Neutrophil (primary cell): ENCODE results near the gene VSIG8.
"Not testable (repeated sequence)": the region's sequence is repeated elsewhere in the genome, so short reads cannot be mapped to it uniquely, and the experiment has no call there.

ENCODE experiments used
- H3K27ac ChIP-seq: fragments of 200-600 bp; sonication (generic); 2 replicates; pipeline ENCODE4 v1.5.1; 2016; ENCODE audit warnings: mild to moderate bottlenecking, moderate library complexity
- H3K27me3 ChIP-seq: fragments of 200-600 bp; sonication (generic); 2 replicates; pipeline ENCODE4 v1.6.0; 2016; ENCODE audit warnings: mild to moderate bottlenecking
- H3K36me3 ChIP-seq: fragments of 200-600 bp; sonication (generic); 2 replicates; pipeline ENCODE4 v1.5.1; 2017
- H3K4me1 ChIP-seq, 2 experiments: fragments of 200-600 bp in 1 of 2; sonication (generic) in 1 of 2; 1 replicate in 1 of 2; 2 replicates in 1 of 2; pipeline versions ENCODE4 v1.5.1 to v1.6.1; 2013 to 2016; ENCODE audit warnings: low read depth in 1 of 2, low read length in 1 of 2, mild to moderate bottlenecking in 1 of 2, moderate library complexity in 1 of 2; ENCODE audit not compliant: control insufficient read depth in 1 of 2, insufficient read depth in 1 of 2
- H3K4me3 ChIP-seq, 2 experiments: fragments of 200-600 bp in 1 of 2; sonication (generic) in 1 of 2; 1 replicate in 1 of 2; 2 replicates in 1 of 2; pipeline ENCODE4 v1.5.1; 2013 to 2016; ENCODE audit warnings: low read depth in 1 of 2, low read length in 1 of 2, mild to moderate bottlenecking in 1 of 2, moderate library complexity in 1 of 2
- H3K9me3 ChIP-seq: fragments of 200-600 bp; sonication (generic); 2 replicates; pipeline ENCODE4 v1.5.1; 2016
- TF ChIP-seq, protein P1 (sequence below): fragments of 200-600 bp; sonication (generic); IDR thresholded peaks from 2 replicates; pipeline ENCODE4 v1.5.1; 2016; ENCODE audit warnings: antibody characterized with exemption

The VSIG8 gene, protein sequence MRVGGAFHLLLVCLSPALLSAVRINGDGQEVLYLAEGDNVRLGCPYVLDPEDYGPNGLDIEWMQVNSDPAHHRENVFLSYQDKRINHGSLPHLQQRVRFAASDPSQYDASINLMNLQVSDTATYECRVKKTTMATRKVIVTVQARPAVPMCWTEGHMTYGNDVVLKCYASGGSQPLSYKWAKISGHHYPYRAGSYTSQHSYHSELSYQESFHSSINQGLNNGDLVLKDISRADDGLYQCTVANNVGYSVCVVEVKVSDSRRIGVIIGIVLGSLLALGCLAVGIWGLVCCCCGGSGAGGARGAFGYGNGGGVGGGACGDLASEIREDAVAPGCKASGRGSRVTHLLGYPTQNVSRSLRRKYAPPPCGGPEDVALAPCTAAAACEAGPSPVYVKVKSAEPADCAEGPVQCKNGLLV

DNA sequence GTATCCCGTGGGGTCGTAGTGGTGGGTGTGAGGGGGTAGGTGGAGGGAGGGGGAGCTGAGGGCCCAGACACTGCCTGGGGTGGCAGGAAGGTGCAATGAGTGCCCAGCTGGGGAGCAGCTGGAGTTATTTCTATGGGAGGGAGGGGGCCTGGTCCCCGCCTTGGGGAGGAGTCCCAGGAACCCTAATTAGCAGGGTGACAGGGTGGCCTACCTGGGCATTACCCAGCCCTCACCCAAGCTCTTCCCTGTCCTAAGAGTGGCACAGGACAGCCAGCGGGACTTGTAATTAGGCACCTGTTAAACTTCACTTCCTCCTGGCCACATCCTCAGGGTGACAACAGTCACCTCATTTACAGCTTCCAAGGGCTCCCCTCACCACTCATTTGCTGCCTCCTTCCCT lies at the start of gene VSIG8:
Gene VSIG8 (minus strand): TSS at position 101 of the 400 bp plus-strand sequence. CDS start 136 bp downstream, outside the sequence.
- TF ChIP-seq, protein P1, sequence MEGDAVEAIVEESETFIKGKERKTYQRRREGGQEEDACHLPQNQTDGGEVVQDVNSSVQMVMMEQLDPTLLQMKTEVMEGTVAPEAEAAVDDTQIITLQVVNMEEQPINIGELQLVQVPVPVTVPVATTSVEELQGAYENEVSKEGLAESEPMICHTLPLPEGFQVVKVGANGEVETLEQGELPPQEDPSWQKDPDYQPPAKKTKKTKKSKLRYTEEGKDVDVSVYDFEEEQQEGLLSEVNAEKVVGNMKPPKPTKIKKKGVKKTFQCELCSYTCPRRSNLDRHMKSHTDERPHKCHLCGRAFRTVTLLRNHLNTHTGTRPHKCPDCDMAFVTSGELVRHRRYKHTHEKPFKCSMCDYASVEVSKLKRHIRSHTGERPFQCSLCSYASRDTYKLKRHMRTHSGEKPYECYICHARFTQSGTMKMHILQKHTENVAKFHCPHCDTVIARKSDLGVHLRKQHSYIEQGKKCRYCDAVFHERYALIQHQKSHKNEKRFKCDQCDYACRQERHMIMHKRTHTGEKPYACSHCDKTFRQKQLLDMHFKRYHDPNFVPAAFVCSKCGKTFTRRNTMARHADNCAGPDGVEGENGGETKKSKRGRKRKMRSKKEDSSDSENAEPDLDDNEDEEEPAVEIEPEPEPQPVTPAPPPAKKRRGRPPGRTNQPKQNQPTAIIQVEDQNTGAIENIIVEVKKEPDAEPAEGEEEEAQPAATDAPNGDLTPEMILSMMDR: no peak
- H3K4me1 ChIP-seq: no peaks in the 10 kb centered on the region
- H3K27ac ChIP-seq: no peak within 1 kb of the TSS
- no peaks in the 10 kb centered on the region for H3K9me3 ChIP-seq
- peaks cover 5% of the 10 kb centered on the region for H3K27me3 ChIP-seq
- no peak within 1 kb of the TSS for H3K4me3 ChIP-seq
- no peaks in the 10 kb centered on the region for H3K36me3 ChIP-seq

DNA sequence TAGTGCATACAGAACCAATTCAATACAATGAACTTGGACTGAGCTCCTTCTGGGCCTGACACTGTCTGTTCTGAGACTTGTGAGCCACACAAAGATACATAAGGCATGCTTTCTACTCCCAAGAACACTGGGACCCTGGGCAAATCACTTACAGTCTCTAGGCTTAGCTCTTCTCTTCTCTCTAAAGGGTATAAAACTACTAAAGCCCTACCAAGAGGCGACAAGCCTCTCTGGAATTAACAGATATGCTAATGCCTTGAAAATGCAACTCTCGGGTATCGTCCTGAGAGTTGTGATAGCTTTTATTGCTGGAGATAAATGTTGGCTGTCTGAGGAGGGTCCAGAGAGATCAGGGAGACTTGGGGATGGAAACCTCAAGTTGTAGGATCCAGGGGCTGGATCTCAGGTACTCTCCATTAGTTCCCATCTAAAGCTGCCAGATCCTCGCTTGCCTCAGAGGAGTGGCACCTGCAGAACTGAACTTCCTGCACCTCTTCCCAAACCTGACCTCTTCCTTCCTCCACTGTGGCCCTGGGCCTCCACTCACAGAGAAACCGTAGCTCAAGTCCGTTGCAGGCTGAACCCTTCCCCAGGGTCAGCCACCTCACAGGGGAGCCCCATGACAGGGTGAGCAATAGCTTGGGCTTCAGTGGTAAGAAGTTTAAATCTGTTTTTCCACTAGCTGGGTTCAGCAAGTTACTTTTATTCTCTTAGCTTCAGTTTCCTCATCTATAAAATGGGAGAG lies 49.0 kb upstream of the VSIG8 start:
- Histone ChIP-seq H3K4me3 (peak overlapping the region; percentile 34 to 40), H3K36me3 (peaks cover 28% of the 10 kb centered on the region), H3K27ac (peak overlapping the region; percentile 97), H3K9me3 (no peaks in the 10 kb centered on the region), H3K27me3 (no peaks in the 10 kb centered on the region), H3K4me1 (peaks cover 40 to 49% of the 10 kb centered on the region in 2 experiments)
- TF ChIP-seq, protein P1: no peak

DNA sequence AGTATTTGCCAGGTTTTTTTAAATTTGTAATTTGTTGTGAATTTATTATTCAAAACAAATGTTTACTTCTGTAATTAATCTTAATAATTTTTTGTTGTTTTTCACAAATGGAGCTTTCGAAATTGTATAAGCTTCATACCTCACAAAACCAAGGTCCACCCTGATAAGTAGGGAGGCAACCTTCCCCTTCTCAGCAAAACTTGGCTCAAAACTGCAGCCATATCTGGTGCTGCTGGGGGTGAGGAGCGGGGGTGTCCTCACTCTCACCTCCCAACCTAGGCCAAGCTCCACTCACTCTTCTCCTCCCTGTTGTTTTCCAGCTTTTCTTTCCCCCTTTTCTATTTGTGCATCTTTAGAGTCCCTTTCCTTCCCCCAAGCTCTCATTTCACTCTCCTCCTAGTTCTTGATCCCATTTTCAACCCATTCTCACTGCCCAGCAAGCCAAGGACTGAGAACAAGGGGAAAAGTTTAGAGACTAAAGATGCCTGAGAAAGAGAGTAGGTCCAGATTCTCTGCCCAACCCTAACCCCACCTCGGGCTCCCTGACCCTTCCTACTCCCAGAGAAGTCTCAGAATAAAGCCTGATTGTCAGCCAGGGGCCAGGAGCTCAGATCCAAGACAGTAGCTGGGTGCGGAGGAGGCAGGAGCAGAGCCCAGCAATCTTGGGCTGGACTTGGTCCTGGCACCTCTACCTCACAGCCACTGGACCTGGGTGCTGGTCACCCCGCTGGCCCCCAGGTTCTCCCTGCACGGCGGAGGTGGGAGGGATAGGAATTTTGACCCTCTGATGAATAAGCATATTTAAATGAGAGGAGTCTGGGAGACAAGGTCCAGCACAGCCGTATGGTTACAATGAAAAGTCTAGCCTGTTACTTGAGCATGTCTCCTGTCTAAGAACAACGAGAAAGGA lies 45.8 kb upstream of the VSIG8 start:
- Histone ChIP-seq H3K9me3 (no peaks in the 10 kb centered on the region), H3K36me3 (no peaks in the 10 kb centered on the region), H3K4me1 (peaks cover 42 to 45% of the 10 kb centered on the region in 2 experiments), H3K27ac (peak overlapping the region; percentile 39), H3K27me3 (no peaks in the 10 kb centered on the region), H3K4me3 (no peak overlapping the region)
- TF ChIP-seq, protein P1: no peak

DNA sequence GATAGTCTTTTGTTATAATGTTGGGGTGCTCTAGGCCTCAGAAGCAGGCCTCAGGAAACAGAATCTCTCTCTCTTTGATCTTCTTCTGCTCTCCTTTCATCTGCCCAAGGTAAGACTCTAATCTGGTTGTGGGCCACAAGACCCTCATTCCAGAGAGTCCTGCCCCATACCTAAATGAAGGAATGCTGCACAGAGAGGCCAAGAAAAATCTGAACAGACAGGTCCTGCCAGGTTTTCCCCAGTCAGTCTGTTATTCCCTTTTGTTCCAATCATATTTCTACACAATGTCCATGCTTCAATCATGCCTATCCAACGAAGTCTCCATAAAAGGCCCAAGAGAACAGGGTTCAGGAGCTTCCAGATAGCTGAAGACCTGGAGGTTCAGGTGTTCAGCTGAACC lies 44.5 kb upstream of the VSIG8 start:
- no peaks in the 10 kb centered on the region for H3K9me3 ChIP-seq
- no peak overlapping the region for H3K4me3 ChIP-seq
- H3K36me3 ChIP-seq: no peaks in the 10 kb centered on the region
- no peaks in the 10 kb centered on the region for H3K27me3 ChIP-seq
- TF ChIP-seq, protein P1: no peak
- H3K27ac ChIP-seq: peak overlapping the region; percentile 39
- peaks cover 46 to 48% of the 10 kb centered on the region in 2 experiments for H3K4me1 ChIP-seq

DNA sequence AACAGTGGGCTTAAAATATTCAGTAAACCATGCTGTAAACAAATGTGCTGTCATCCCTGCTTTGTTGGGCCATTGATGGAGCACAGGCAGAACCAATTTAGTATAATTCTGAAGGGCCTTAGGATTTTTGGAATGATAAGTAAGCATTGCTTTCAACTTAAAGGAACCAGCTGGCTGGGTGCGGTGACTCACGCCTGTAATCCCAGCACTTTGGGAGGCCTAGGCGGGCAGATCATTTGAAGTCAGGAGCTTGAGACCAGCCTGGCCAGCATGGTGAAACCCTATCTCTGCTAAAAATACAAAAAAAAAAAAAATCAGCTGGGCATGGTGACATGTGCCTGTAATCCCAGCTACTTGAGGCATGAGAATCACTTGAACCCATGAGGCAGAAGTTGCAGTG lies 41.6 kb upstream of the VSIG8 start:
- not testable (repeated sequence) for H3K36me3 ChIP-seq, H3K27me3 ChIP-seq, H3K4me3 ChIP-seq, H3K9me3 ChIP-seq
- Histone ChIP-seq H3K4me1 (peaks cover 43 to 45% of the 10 kb centered on the region in 2 experiments), H3K27ac (peak overlapping the region; percentile 83)
